Pancreas (tissue), 10 donors: Measurements from ENCODE around the gene COMMD3. TPM values are rescaled to one million over a fixed set of nuclear protein-coding genes. Genes with fewer than 3 reads are reported as not detected.

Source experiments
- ATAC-seq, 4 donors: fragments of 200-7000 bp; cut with Tn5 transposase; one replicate each; pipeline versions ENCODE4 v1.8.0 to v1.9.1; 2020; ENCODE audit warnings: mild to moderate bottlenecking in 4 of 4, moderate library complexity in 4 of 4
- DNase-seq, 6 donors: peaks; one replicate each; pipeline ENCODE4 v3.0.0-alpha.2; 2020
- FAIRE-seq: peaks from 2 replicates; lab custom pipeline; 2012; peaks lifted over from hg19 to GRCh38; lab: Jason Lieb, UNC
- H3K27ac ChIP-seq, 4 donors: fragments of 200-600 bp; sonication (generic); 1 replicate in 3 of 4; 2 replicates in 1 of 4; pipeline versions ENCODE4 v1.5.0 to v1.8.0; 2020
- H3K27me3 ChIP-seq, 4 donors: fragments of 200-600 bp; one replicate each; pipeline ENCODE4 v1.8.0; 2021
- H3K36me3 ChIP-seq, 3 donors: fragments of 200-600 bp; sonication (generic) in 1 of 3; one replicate each; pipeline versions ENCODE4 v1.5.0 to v1.8.0; 2020 to 2021
- H3K4me1 ChIP-seq, 3 donors: fragments of 200-600 bp; one replicate each; pipeline ENCODE4 v1.8.0; 2021
- H3K4me3 ChIP-seq, 4 donors: fragments of 200-600 bp; sonication (generic) in 2 of 4; one replicate each; pipeline versions ENCODE4 v1.5.0 to v1.8.0; 2020 to 2021
- H3K9me3 ChIP-seq, 4 donors: fragments of 200-600 bp; one replicate each; pipeline ENCODE4 v1.8.0; 2021
- CTCF ChIP-seq, 4 donors: fragments of 200-600 bp; sonication (generic) in 3 of 4; IDR thresholded peaks; one replicate each; pipeline versions ENCODE4 v1.5.0 to v1.8.0; 2021; ENCODE audit warnings: antibody characterized with exemption in 4 of 4
- WGBS, 2 donors: extraction: QIAGEN DNeasy Blood & Tissue Kit; methylation state at CpG; one replicate each; pipeline ENCODE4 v1.1.7; 2013; 5-methylcytosine and 5-hydroxymethylcytosine counted together
- intact Hi-C, 3 donors: fragments of 100-400 bp; cut with DNase I; formaldehyde crosslinking; loops; one replicate each; pipeline versions ENCODE4 v1.11.1 to v1.14.2; 2022
- polyA plus RNA-seq, 2 donors: library from polyadenylated mRNA; stranded (reverse); fragments of 200-250 nt; gene quantifications; one replicate each; pipeline ENCODE4 v1.2.3, GENCODE V29; 2013
- total RNA-seq, 6 donors: library from RNA; stranded (reverse); fragmentation: NEBNext Ultra II Directional in 4 of 6; extraction: Animal tissue kit (Norgen Biotek cat#: 25700) in 4 of 6; gene quantifications; one replicate each; pipeline versions ENCODE4 v1.2.1 to v1.2.4, GENCODE V29; 2021 to 2023
- donor health status: healthy with polysubstance abuse.
- donor health status: DM: no; HTN: no; CAD: no; lungs with moderate emphysema.
- donor health status: DM: no; HTN: no; CAD: no.
- donor health status: control.
- donor health status: control.
- donor health status: Bipolar disorder and iron deficiency.
- donor health status: DM: yes; HTN: yes; CAD: no.
- donor health status: DM: no; HTN: no; CAD: no.
- donor health status: DM: no; HTN: no; CAD: no.
- donor health status: DM: yes; HTN: yes; CAD: no.

COMMD3 gene
- total and polyA plus RNA-seq, 8 donors = 27.9 to 60.4 (median 38.7) TPM

- 53 to 71% methylated on average over 4 of the region's 4 CpGs for WGBS, 2 donors
Measured at GRCh38 chr10:22324413-22324812, 8.2 kb downstream of the COMMD3 start.

GRCh38 chr10:22324893-22325271, 8.7 kb downstream of the COMMD3 start:
- WGBS, 2 donors = 1 to 2% methylated on average over 9 of the region's 9 CpGs
- Histone ChIP-seq H3K4me1 (peaks cover 7 to 22% (median 11%) of the 10 kb centered on the region in 3 donors), H3K36me3 (peaks cover 0 to 9% (median 4%) of the 10 kb centered on the region in 3 donors), H3K27me3 (peaks cover 0 to 5% (median 0%) of the 10 kb centered on the region in 4 donors), H3K4me3 (peak overlapping the region; percentile 22 to 62 (median 52)), H3K27ac (peak overlapping the region in 2 of 4 donors; percentile 65 to 73), H3K9me3 (no peaks in the 10 kb centered on the region)
- FAIRE-seq (no peak), DNase-seq (no peak), ATAC-seq (no peak)
- no peak for TF ChIP-seq CTCF (IDR thresholded peaks at IDR 0.05)
- intact Hi-C loops = no loop called here

More at GRCh38 chr10:22324413-22324812, 8.2 kb downstream of the COMMD3 start:
- no peak for TF ChIP-seq CTCF (IDR thresholded peaks at IDR 0.05)
- intact Hi-C loops = no loop called here
- H3K27ac ChIP-seq = no peak overlapping the region
- peaks cover 0 to 5% (median 0%) of the 10 kb centered on the region in 4 donors for H3K27me3 ChIP-seq
- H3K4me1 ChIP-seq = peaks cover 7 to 24% (median 13%) of the 10 kb centered on the region in 3 donors
- FAIRE-seq = no peak
- DNase-seq = no peak
- no peaks in the 10 kb centered on the region for H3K9me3 ChIP-seq
- ATAC-seq = no peak
- H3K4me3 ChIP-seq = peak overlapping the region in 2 of 4 donors; percentile 55 to 62
- H3K36me3 ChIP-seq = peaks cover 0 to 6% (median 1%) of the 10 kb centered on the region in 3 donors

- FAIRE-seq = no peak
- H3K27ac ChIP-seq = peak overlapping the region in 2 of 4 donors; percentile 65 to 73
- peaks cover 0 to 5% (median 0%) of the 10 kb centered on the region in 4 donors for H3K27me3 ChIP-seq
- no peak for TF ChIP-seq CTCF (IDR thresholded peaks at IDR 0.05)
- peaks cover 0 to 9% (median 4%) of the 10 kb centered on the region in 3 donors for H3K36me3 ChIP-seq
- H3K4me3 ChIP-seq = peak overlapping the region; percentile 41 to 62 (median 52)
- WGBS, 2 donors = 1 to 2% methylated on average over 73 to 92 of the region's 92 CpGs
- peak; percentile 52 to 62 (median 58) for ATAC-seq
- peak; percentile 64 to 89 (median 75) for DNase-seq
- peaks cover 7 to 20% (median 9%) of the 10 kb centered on the region in 3 donors for H3K4me1 ChIP-seq
- no peaks in the 10 kb centered on the region for H3K9me3 ChIP-seq
- intact Hi-C loops = no loop called here
Measured at GRCh38 chr10:22325272-22326144, 9.3 kb downstream of the COMMD3 start.

- TF ChIP-seq CTCF (IDR thresholded peaks at IDR 0.05) = no peak
- Histone ChIP-seq H3K27me3 (peaks cover 0 to 5% (median 0%) of the 10 kb centered on the region in 4 donors), H3K36me3 (peaks cover 0 to 9% (median 4%) of the 10 kb centered on the region in 3 donors), H3K4me1 (peaks cover 7 to 20% (median 9%) of the 10 kb centered on the region in 3 donors), H3K9me3 (no peaks in the 10 kb centered on the region), H3K27ac (peak overlapping the region in 2 of 4 donors; percentile 65 to 73), H3K4me3 (peak overlapping the region in 2 of 4 donors; percentile 50 to 62)
- 69% methylated on average over 8 of the region's 8 CpGs for WGBS, 2 donors
- no peak for ATAC-seq
- intact Hi-C loops = no loop called here
- FAIRE-seq = no peak
- DNase-seq = no peak
Measured at GRCh38 chr10:22326145-22326702, 10.0 kb downstream of the COMMD3 start.
